Measurements from ENCODE around the gene INPP4A. TPM values are rescaled to one million over a fixed set of nuclear protein-coding genes. Genes with fewer than 3 reads are reported as not detected.
A peak's percentile ranks its signal among the peaks of the same experiment; 100 is the strongest.

The INPP4A gene
- polyA plus RNA-seq, 1 of the 3 experiments (the other 2 are of a cell fraction): 15.0 TPM

DNA sequence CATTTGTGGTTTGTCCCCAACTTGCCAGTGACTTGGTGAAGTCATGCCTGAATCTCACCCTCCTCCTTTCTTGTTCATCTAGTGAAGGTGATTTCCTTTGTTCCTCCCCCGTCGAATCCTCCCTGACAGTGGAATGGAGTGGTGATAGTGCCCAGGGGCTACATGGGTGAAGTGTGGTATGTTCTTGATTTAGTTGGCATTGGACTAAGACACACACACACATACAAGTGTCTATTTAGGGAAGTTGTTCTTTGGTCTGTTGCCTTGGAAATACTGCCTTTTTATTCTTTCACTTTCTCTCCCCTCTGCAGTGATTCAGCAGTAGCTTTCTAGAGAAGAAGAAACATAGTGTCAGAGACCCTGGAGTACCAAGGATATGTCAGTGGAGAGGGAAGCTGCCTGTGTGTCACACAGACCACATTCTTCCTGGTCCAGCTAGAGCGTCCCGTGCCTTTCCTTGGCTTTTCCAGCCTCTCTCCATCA is 10.9 kb downstream of the INPP4A start:
- no peak for DNase-seq
- no peak overlapping the region for H3K9ac ChIP-seq
- no peaks in the 10 kb centered on the region for H3K9me2 ChIP-seq
- peaks cover 45% of the 10 kb centered on the region for H3K79me2 ChIP-seq (ENCODE audit: insufficient read depth)
- CTCF ChIA-PET: no interaction called here
- H3K4me2 ChIP-seq: no peak overlapping the region
- H3K4me1 ChIP-seq (ENCODE audit: control insufficient read depth in 1 of 2, insufficient read depth in 2 of 2, low read depth in 1 of 2, low read length in 1 of 2): peaks cover 8 to 25% of the 10 kb centered on the region in 2 experiments; a peak in 2 of 4 replicates
- no peaks in the 10 kb centered on the region for H3K9me3 ChIP-seq
- H3K27me3 ChIP-seq (ENCODE audit: insufficient read depth): no peaks in the 10 kb centered on the region
- POLR2A ChIA-PET: no interaction called here
- H2AFZ ChIP-seq (ENCODE audit: low read depth): no peak overlapping the region
- 0 out of 2 replicates have a peak, but pooled peaks cover 7% of the 10 kb centered on the region for H4K20me1 ChIP-seq (ENCODE audit: insufficient read depth)
- peaks cover 5% of the 10 kb centered on the region for H3F3A ChIP-seq (replicated peaks; ENCODE audit: insufficient read depth)
- H3K27ac ChIP-seq (ENCODE audit: low read depth in 2 of 2, low read length in 1 of 2): peak overlapping the region; percentile 3 to 62; a peak in 1 of 4 replicates
- peaks cover 0 to 5% of the 10 kb centered on the region in 2 experiments for H3K36me3 ChIP-seq (replicated peaks in 1 of 2; ENCODE audit: control insufficient read depth in 1 of 2, insufficient read depth in 2 of 2, low read length in 1 of 2)
- 92% methylated on average over 4 of the region's 4 CpGs for WGBS (ENCODE audit: low lambda C conversion rate)
- no peak for TF ChIP-seq ELF1 (IDR thresholded peaks at IDR 0.05)
- no peak for TF ChIP-seq RXRA (IDR thresholded peaks at IDR 0.05; ENCODE audit: borderline replicate concordance, low read depth)
- no peak for TF ChIP-seq RFX5 (IDR thresholded peaks at IDR 0.05; ENCODE audit: low read length)
- TF ChIP-seq NRF1 (IDR thresholded peaks at IDR 0.05; ENCODE audit: low read depth, low read length): no peak
- H3K4me3 ChIP-seq (ENCODE audit: low read depth in 2 of 2, low read length in 1 of 2): no peak overlapping the region

DNA sequence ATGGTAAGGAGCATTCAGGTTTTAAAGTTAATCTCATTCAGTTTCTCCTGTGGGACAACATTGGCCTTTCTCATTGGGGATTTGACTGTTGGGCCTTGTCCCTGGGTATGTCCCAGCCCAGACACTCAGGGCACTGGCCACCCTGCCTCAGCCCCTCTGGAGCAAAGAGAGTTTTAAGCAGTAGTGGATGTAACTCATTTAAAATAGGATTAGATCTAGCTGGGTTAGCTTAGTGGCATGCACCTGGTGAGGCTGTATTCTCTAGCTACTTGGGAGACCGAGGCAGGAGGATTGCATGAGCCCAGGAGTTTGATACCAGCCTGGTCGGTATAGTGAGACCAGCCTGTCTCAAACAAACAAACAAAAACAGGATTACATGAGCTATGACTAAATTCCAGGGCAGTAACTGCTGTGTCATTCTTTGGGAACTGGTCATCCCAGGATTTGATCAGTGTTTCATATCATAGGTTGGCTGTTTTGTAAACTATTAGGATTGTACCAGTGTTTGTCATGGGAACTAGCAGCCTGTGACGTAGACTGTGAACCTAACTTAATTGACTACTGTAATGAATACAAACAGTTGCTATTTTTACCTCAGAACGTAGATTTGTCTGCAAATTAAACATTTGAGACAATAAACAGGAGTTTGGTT is 12.5 kb downstream of the INPP4A start:
- DNase-seq: no peak
- POLR2A ChIA-PET: no interaction called here
- Histone ChIP-seq H3K4me1 (ENCODE audit: control insufficient read depth in 1 of 2, insufficient read depth in 2 of 2, low read depth in 1 of 2, low read length in 1 of 2) (peaks cover 8 to 37% of the 10 kb centered on the region in 2 experiments; a peak in 2 of 4 replicates), H3K9ac (0 out of 2 replicates have a peak overlapping the region, but pooled peaks have one; percentile 11), H4K20me1 (ENCODE audit: insufficient read depth) (0 out of 2 replicates have a peak, but pooled peaks cover 3% of the 10 kb centered on the region), H3K27me3 (ENCODE audit: insufficient read depth) (no peaks in the 10 kb centered on the region), H3K4me3 (ENCODE audit: low read depth in 2 of 2, low read length in 1 of 2) (no peak overlapping the region), H2AFZ (ENCODE audit: low read depth) (no peak overlapping the region), H3K36me3 (replicated peaks in 1 of 2; ENCODE audit: control insufficient read depth in 1 of 2, insufficient read depth in 2 of 2, low read length in 1 of 2) (peaks cover 0 to 5% of the 10 kb centered on the region in 2 experiments), H3K9me3 (no peaks in the 10 kb centered on the region), H3K27ac (ENCODE audit: low read depth in 2 of 2, low read length in 1 of 2) (peak overlapping the region in 1 of 2 experiments; percentile 62; a peak in 2 of 4 replicates), H3K79me2 (ENCODE audit: insufficient read depth) (peaks cover 46% of the 10 kb centered on the region), H3K4me2 (no peak overlapping the region), H3K9me2 (no peaks in the 10 kb centered on the region), H3F3A (replicated peaks; ENCODE audit: insufficient read depth) (peaks cover 5% of the 10 kb centered on the region)
- no peak for TF ChIP-seq RFX5 (IDR thresholded peaks at IDR 0.05; ENCODE audit: low read length)
- no peak for TF ChIP-seq NFIC (IDR thresholded peaks at IDR 0.05; ENCODE audit: borderline replicate concordance)
- TF ChIP-seq SIN3A (IDR thresholded peaks at IDR 0.05; ENCODE audit: borderline replicate concordance, low read depth, low read length): no peak
- no peak for TF ChIP-seq REST (IDR thresholded peaks at IDR 0.05; ENCODE audit: low read depth, low read length)
- no peak for TF ChIP-seq CHD2 (IDR thresholded peaks at IDR 0.05; ENCODE audit: low read length, partially characterized antibody)
- peak; percentile 21; the same call in 1 of the 2 replicates for TF ChIP-seq FOSL2 (IDR thresholded peaks at IDR 0.05; ENCODE audit: borderline replicate concordance, low read depth)
- no peak for TF ChIP-seq TEAD4 (IDR thresholded peaks at IDR 0.05; ENCODE audit: borderline replicate concordance, insufficient read depth)
- no peak for TF ChIP-seq YY1 (IDR thresholded peaks at IDR 0.05; ENCODE audit: low read depth)
- 61% methylated on average over 4 of the region's 4 CpGs for WGBS (ENCODE audit: low lambda C conversion rate)
- CTCF ChIA-PET: interaction anchor here (1.2 to 1.6 kb wide), 2 partner anchors 14 to 62 kb away, joined by 3 to 5 read pairs; no protein-coding TSS in a partner anchor

Data from SK-N-SH (cell line).